Measurements from ENCODE around the gene NIP7. TPM values are rescaled to one million over a fixed set of nuclear protein-coding genes. Genes with fewer than 3 reads are reported as not detected.
A peak's percentile ranks its signal among the peaks of the same experiment; 100 is the strongest.

Gene NIP7
- total RNA-seq, 1 donor from 2014 or later = 81.2 TPM

DNA sequence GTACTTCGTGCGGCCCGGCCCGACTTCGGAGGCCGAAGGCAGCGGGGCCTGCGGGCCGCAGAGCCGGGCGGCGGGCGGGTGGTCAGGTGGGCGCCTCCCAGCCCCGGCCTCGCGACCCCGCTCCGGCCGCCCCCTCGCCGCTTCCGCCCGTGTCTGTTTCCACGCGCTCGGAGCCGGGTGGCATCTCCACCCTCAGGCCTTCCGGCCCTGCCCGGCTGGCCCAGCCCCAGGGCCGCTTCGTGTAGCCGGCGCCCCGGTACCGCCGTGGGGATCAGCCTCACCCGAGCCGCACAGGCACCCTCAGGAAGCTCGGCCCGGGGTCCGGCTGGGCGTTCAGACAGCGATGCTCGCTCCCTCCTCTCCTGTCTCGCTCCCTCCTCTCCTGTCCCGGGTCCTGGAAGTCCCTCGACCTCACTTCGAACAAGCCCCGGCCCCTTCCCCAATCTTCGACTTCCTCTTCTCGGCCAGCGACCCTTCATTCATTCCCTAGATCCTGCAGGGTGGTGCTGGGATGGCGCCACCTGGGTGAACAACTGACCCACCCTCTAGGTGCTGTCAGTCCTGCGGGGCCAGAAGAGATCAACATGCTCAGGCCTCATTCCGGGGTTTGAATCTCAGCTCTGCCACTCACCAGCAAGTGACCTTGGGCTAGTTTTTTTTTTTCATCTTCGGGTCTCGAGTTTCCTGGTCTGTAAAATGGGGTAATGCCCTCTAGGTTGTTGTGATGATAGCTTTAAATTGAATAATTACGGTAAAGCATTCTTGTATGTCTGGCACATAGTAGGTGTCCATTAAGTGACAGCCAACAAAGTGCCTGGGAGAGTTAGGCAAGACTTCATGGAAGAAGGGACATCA is 27.8 kb upstream of the NIP7 start:
- Mint-ChIP-seq H3K4me3 (peak overlapping the region; percentile 98), H3K27me3 (no peaks in the 10 kb centered on the region), H3K9me3 (no peaks in the 10 kb centered on the region), H3K27ac (peak overlapping the region; percentile 96), H3K4me1 (peaks cover 20% of the 10 kb centered on the region), H3K36me3 (ENCODE audit: low read depth) (peaks cover 37% of the 10 kb centered on the region)
- peak; percentile 86 for DNase-seq
- intact Hi-C loops (cut with micrococcal nuclease) = loop anchor here (1.0 kb wide), 5 partner anchors 19 to 179 kb away; partner anchors contain the start of genes CHTF8, COG8, NIP7 and PDF

DNA sequence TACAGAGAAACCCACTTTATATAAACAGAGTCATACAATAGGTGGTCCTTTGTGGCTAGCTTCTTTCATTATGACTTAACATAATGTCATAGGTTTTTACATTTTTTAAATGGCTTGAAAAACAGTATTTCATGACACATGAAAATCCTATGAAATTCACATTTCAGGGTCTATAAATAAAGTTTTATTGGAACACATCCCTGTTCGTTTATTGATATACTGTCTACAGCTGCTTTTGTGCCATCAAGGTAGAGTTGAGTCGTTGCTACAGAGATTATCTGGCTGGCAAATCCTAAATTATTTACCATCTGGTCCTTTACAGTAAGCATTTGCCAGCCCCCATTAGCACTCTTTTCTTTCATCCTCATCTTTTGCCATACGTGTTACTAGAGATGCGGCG is 26.1 kb upstream of the NIP7 start:
- H3K36me3 Mint-ChIP-seq (ENCODE audit: low read depth) = peaks cover 41% of the 10 kb centered on the region
- no peak for DNase-seq
- H3K27me3 Mint-ChIP-seq = no peaks in the 10 kb centered on the region
- no peaks in the 10 kb centered on the region for H3K9me3 Mint-ChIP-seq
- peak overlapping the region; percentile 32 for H3K27ac Mint-ChIP-seq
- intact Hi-C loops (cut with micrococcal nuclease) = no loop called here
- H3K4me1 Mint-ChIP-seq = peaks cover 20% of the 10 kb centered on the region
- peak overlapping the region; percentile 54 for H3K4me3 Mint-ChIP-seq

DNA sequence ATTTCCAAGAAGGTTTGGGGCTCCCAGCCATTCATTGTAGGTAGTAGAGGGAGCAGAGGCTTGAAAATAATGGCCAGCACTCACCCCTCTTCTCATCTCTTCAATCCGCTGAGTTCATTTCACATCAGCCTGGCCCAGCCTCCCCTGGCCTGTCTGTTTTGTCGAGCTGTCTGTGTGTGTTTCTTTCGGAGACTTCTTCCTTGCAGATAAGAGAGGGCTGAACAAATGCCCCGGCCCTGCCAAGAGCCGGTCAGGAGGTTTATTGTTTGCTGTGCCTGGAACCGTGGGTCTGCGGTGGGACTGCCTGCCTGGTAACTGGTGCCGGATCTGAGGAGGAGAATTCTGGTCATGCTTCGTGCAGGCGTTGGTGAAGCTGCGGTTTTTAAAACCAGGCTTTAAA is 25.0 kb upstream of the NIP7 start:
- intact Hi-C loops (cut with micrococcal nuclease) = no loop called here
- peaks cover 46% of the 10 kb centered on the region for H3K36me3 Mint-ChIP-seq (ENCODE audit: low read depth)
- H3K9me3 Mint-ChIP-seq = no peaks in the 10 kb centered on the region
- peaks cover 20% of the 10 kb centered on the region for H3K4me1 Mint-ChIP-seq
- no peak overlapping the region for H3K4me3 Mint-ChIP-seq
- no peak overlapping the region for H3K27ac Mint-ChIP-seq
- DNase-seq = no peak
- H3K27me3 Mint-ChIP-seq = no peaks in the 10 kb centered on the region

DNA sequence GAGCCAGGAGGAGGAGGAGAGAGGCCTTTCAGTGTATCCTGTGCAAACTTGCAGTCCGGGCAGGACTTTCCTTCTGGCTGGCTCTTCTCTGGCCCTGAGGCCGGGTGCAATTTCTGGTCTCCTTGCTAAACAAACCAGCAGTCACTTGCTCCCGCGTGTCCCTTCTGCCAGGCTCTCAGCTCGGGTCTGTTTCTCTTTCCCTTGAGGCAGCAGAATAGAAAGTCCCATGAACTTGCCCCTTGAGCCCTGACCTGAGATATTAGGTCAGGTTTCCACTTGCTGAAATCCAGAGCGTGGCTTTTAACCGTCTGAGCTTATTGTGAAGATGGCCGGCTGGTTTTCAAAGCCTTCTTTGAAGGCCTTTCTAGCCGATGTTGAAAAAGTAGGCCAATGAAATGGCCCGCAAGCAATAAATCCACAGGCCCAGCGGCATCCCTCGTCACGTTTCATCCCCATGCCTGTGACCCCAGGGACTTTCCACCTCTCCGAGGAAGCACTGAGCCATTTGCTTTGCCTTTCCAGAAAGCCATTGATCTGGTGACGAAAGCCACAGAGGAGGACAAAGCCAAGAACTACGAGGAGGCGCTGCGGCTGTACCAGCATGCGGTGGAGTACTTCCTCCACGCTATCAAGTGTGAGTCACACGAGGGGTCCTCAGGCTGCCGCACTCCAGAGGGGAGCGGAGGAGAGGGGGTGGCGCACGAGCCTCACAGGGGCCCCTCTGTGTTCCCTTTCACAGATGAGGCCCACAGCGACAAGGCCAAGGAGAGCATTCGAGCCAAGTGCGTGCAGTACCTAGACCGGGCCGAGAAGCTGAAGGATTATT is 23.9 kb upstream of the NIP7 start:
- no peak overlapping the region for H3K4me3 Mint-ChIP-seq
- peaks cover 46% of the 10 kb centered on the region for H3K36me3 Mint-ChIP-seq (ENCODE audit: low read depth)
- peaks cover 16% of the 10 kb centered on the region for H3K4me1 Mint-ChIP-seq
- no peaks in the 10 kb centered on the region for H3K27me3 Mint-ChIP-seq
- no peak for DNase-seq
- intact Hi-C loops (cut with micrococcal nuclease) = no loop called here
- H3K27ac Mint-ChIP-seq = peak overlapping the region; percentile 51
- no peaks in the 10 kb centered on the region for H3K9me3 Mint-ChIP-seq

DNA sequence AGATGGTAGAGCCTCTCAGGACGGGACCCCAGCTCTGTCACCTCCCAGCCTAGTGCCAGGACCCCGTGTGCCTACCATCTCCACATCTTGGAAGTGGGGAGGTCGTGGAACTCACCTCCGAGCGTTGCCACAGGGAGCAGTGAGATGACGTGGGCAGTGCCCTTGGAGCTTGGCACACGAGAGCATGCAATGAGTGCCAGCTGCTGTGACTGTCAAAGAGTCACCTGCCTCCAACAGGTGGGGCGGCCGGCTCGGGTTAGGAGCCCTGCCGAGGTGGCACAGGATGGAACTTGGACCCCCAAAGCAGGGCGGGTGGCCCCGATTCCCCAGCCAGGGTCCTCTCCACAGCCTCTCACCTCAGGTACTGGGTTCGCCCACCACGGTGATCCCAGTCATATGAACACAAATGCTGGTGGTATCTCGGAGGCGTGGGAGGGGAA is 23.0 kb upstream of the NIP7 start:
- intact Hi-C loops (cut with micrococcal nuclease) = no loop called here
- Mint-ChIP-seq H3K36me3 (ENCODE audit: low read depth) (peaks cover 52% of the 10 kb centered on the region), H3K4me1 (peaks cover 18% of the 10 kb centered on the region), H3K27ac (no peak overlapping the region), H3K9me3 (no peaks in the 10 kb centered on the region), H3K4me3 (no peak overlapping the region), H3K27me3 (no peaks in the 10 kb centered on the region)
- no peak for DNase-seq

DNA sequence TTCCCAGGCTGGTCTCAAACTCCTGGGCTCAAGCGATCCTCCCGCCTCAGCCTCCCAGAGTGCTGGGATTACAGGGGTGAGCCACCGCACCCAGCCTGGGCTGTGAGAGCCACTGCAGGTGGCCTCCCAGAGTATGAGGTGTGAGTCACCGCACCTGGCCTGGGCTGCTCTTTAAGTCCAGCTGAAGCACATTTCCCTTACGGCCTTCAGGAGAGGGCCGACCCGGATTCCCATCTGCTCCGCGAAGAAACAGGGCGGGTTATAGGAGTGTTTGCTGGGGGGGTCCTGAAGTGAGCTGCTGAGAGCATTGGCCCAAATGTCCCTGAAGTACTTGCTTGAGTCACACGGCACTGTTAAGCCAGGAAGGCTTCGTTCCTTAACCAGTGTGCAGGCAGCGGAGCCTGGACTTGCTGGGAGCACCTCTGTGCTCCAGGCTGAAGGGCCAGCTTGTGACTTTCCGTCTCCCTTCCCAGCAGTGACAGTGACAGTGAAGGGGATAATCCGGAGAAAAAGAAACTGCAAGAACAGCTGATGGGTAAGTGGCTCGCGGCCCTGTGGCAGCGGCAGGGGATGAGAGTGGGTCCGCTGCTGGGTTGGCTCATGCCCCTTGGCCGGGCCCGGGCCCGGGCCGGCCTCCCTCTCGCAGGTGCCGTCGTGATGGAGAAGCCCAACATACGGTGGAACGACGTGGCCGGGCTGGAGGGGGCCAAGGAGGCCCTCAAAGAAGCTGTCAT is 21.2 kb upstream of the NIP7 start:
- Mint-ChIP-seq H3K9me3 (no peaks in the 10 kb centered on the region), H3K27me3 (no peaks in the 10 kb centered on the region), H3K36me3 (ENCODE audit: low read depth) (peaks cover 58% of the 10 kb centered on the region), H3K4me1 (peaks cover 9% of the 10 kb centered on the region), H3K27ac (no peak overlapping the region), H3K4me3 (no peak overlapping the region)
- intact Hi-C loops (cut with micrococcal nuclease) = no loop called here
- no peak for DNase-seq

DNA sequence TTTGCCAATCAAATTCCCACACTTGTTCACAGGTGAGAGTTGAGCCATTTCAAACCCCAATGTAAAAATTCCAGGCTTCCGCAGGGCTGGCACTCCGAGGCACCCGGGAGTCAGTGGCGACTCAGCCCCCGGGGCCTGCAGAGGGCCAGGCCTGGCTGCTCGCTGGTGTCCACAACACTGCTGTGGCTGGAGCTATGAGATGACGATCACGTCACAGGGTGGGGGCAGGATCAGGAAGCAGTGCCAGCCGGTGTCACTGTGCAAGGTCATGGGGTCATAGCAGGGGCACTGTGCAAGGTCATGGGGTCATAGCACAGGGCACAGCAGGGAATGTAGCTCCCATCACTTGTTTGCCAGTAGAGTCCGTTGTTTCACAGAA is 20.7 kb upstream of the NIP7 start:
- Mint-ChIP-seq H3K36me3 (ENCODE audit: low read depth) (peaks cover 55% of the 10 kb centered on the region), H3K4me3 (no peak overlapping the region), H3K27me3 (no peaks in the 10 kb centered on the region), H3K9me3 (no peaks in the 10 kb centered on the region), H3K4me1 (peaks cover 6% of the 10 kb centered on the region), H3K27ac (no peak overlapping the region)
- intact Hi-C loops (cut with micrococcal nuclease) = no loop called here
- DNase-seq = peak; percentile 55

DNA sequence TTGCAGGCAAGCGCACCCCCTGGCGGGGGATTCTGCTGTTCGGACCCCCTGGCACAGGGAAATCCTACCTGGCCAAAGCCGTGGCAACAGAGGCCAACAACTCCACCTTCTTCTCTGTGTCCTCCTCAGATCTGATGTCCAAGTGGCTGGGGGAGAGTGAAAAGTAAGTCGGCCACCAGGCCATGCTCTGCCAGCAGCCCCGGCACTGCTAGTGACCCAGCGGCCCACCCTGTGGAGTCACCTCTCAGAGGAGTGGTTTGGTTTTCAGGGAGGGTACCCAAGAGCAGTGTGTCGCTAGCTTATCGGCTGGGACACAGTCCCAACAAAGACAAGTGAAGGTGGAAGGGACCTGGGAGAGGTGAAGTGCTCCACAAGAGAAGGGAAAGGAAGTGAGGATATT is 20.2 kb upstream of the NIP7 start:
- H3K36me3 Mint-ChIP-seq (ENCODE audit: low read depth) = peaks cover 55% of the 10 kb centered on the region
- no peak overlapping the region for H3K27ac Mint-ChIP-seq
- H3K4me1 Mint-ChIP-seq = peaks cover 4% of the 10 kb centered on the region
- no peaks in the 10 kb centered on the region for H3K9me3 Mint-ChIP-seq
- no peaks in the 10 kb centered on the region for H3K27me3 Mint-ChIP-seq
- H3K4me3 Mint-ChIP-seq = no peak overlapping the region
- intact Hi-C loops (cut with micrococcal nuclease) = no loop called here
- DNase-seq = no peak

DNA sequence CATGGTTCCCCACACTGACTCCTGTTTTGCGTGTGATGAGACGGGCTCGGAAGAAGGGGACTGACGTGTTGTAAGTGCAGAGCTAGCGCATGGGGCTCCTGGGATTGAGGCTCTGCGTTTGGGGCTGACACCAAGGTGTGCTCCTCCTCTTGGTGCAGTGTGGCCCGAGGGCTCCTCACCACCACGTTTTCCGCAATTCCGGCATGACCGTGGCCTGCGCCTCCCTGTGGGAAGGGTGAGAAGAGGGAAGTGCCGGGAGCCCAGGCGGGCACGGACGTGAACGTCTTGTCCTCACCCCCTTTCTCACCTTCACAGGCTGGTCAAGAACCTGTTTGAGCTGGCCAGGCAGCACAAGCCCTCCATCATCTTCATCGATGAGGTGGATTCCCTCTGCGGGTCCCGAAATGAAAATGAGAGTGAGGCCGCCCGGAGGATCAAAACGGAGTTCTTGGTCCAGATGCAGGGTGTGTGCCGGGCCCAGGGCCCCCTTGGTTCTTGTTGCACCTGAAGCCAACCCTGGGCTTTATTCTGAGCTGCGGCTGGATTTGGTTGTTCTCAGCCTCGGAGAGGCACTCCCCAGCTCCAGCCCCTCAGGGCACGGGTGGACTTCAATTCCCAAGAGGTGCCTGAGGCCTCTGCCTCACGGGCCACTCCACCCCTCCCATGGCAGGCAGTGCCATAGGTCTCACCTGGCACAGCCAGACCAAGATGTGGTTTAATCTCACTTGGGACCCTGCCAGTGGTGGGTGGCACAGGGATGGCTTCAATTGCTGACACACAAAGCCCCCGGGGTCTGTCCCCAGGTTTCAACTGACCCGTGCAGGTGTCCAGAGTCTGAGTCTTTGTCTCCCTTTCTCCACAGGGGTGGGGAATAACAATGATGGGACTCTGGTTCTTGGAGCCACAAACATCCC is 19.5 kb upstream of the NIP7 start:
- H3K9me3 Mint-ChIP-seq = no peaks in the 10 kb centered on the region
- peaks cover 52% of the 10 kb centered on the region for H3K36me3 Mint-ChIP-seq (ENCODE audit: low read depth)
- H3K4me3 Mint-ChIP-seq = no peak overlapping the region
- H3K27ac Mint-ChIP-seq = no peak overlapping the region
- intact Hi-C loops (cut with micrococcal nuclease) = no loop called here
- no peaks in the 10 kb centered on the region for H3K27me3 Mint-ChIP-seq
- no peak for DNase-seq
- peaks cover 6% of the 10 kb centered on the region for H3K4me1 Mint-ChIP-seq

DNA sequence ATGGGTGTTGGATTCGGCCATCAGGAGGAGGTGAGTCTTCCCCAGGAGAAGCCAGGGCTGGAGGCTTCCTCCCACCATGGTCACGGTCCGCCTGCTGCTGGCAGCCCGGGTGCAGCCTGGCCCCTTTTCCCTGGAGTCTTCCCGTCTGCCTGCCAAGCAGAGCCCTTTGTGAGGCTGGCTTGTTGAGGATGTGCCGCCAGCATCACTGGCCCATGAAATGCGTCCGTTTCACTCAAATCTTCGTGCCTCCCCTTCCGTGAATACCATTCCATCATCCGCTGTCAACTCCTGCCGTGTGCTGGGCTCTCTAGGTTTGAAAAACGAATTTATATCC is 18.9 kb upstream of the NIP7 start:
- DNase-seq = no peak
- Mint-ChIP-seq H3K27ac (no peak overlapping the region), H3K36me3 (ENCODE audit: low read depth) (peaks cover 51% of the 10 kb centered on the region), H3K4me3 (no peak overlapping the region), H3K27me3 (no peaks in the 10 kb centered on the region), H3K9me3 (no peaks in the 10 kb centered on the region), H3K4me1 (peaks cover 7% of the 10 kb centered on the region)
- intact Hi-C loops (cut with micrococcal nuclease) = no loop called here

DNA sequence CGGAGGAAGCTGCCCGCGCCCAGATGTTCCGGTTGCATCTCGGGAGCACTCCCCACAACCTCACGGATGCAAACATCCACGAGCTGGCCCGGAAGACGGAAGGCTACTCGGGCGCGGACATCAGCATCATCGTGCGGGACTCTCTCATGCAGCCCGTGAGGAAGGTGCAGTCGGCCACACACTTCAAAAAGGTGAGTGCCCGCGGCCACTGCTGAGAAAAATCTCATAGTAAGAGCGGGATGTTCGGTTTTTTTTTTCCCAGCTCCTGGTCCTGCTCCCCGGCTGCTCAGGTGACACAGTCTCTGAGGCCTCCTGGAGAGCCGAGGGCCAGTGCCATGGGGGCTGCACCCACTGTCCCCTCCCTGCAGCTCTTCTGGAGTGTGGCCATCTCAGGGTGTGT is 18.5 kb upstream of the NIP7 start:
- Mint-ChIP-seq H3K27me3 (no peaks in the 10 kb centered on the region), H3K27ac (no peak overlapping the region), H3K36me3 (ENCODE audit: low read depth) (peaks cover 51% of the 10 kb centered on the region), H3K4me1 (peaks cover 10% of the 10 kb centered on the region), H3K9me3 (no peaks in the 10 kb centered on the region), H3K4me3 (no peak overlapping the region)
- no peak for DNase-seq
- intact Hi-C loops (cut with micrococcal nuclease) = no loop called here

DNA sequence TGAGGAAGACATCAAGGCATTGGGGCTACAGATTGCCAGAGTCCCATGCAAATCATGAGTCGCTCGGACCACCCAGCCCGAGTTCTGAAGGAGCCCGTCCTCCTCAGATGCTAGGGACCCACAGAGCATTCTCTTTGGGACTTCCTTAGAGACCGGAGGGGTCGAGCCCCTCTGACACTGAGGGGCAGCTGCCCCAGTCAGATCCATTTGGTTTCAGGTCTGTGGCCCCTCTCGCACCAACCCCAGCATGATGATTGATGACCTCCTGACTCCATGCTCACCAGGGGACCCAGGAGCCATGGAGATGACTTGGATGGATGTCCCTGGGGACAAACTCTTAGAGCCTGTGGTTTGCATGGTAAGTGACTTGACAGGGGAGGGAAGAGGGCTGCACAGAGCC is 17.2 kb upstream of the NIP7 start:
- Mint-ChIP-seq H3K4me1 (peaks cover 20% of the 10 kb centered on the region), H3K9me3 (no peaks in the 10 kb centered on the region), H3K4me3 (no peak overlapping the region), H3K27ac (no peak overlapping the region), H3K36me3 (ENCODE audit: low read depth) (peaks cover 51% of the 10 kb centered on the region), H3K27me3 (no peaks in the 10 kb centered on the region)
- DNase-seq = no peak
- intact Hi-C loops (cut with micrococcal nuclease) = no loop called here

DNA sequence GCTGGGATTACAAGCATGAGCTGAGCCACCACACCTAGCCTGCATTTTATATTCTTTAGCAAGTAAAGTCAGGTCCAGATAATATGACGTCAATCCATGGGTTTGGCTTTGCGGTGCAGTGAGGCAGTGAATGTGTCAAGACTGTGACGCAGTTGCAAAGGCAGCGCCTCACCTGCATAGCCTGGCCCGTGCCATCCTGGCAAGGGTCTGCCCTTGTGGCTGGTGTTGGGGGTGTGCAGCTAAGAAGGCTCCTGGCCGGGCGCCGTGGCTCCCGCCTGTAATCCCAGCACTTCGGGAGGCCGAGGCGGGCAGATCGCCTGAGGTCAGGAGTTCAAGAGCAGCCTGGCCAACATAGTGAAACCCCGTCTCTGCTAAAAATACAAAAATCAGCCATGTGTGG is 16.2 kb upstream of the NIP7 start:
- Mint-ChIP-seq H3K27ac (no peak overlapping the region), H3K27me3 (no peaks in the 10 kb centered on the region), H3K4me3 (no peak overlapping the region), H3K9me3 (no peaks in the 10 kb centered on the region), H3K36me3 (ENCODE audit: low read depth) (peaks cover 56% of the 10 kb centered on the region), H3K4me1 (peaks cover 24% of the 10 kb centered on the region)
- DNase-seq = no peak
- intact Hi-C loops (cut with micrococcal nuclease) = no loop called here

Data from activated CD4-positive, alpha-beta T cell treated with anti-CD3 and anti-CD28 coated beads, Interleukin-2, amount 10 ng/mL, durations not matched to agents 24 days and 14 days (primary cell).